Activated B cell treated with CpG ODN at 0.5 μM for 24 hours (primary cell): Measurements from ENCODE around the gene CLDN20. TPM values are rescaled to one million over a fixed set of nuclear protein-coding genes. Genes with fewer than 3 reads are reported as not detected.
"Not testable (repeated sequence)": the region's sequence is repeated elsewhere in the genome, so short reads cannot be mapped to it uniquely, and the experiment has no call there.

ENCODE experiments used
- ATAC-seq: fragments of 200-7000 bp; cut with Tn5 transposase; one replicate; pipeline ENCODE4 v1.10.0; 2021; ENCODE audit warnings: low read depth, mild to moderate bottlenecking, moderate library complexity
- CTCF ChIA-PET: fragments of 350-600 bp; sonication (Branson Sonifier 250); formaldehyde crosslinking; loops from one replicate; lab custom pipeline; 2021; ENCODE audit warnings: antibody characterized with exemption; lab: Charles Lee
- POLR2A ChIA-PET: fragments of 350-600 bp; sonication (Branson Sonifier 250); formaldehyde crosslinking; loops from one replicate; lab custom pipeline; 2021; ENCODE audit warnings: antibody characterized with exemption; lab: Charles Lee
- DNase-seq: peaks from one replicate; pipeline ENCODE4 v3.0.0; 2022
- H3K27ac Mint-ChIP-seq: one replicate; pipeline ENCODE4 v1.8.0; 2020; ENCODE audit warnings: mixed read lengths
- H3K27me3 Mint-ChIP-seq: one replicate; pipeline ENCODE4 v1.8.0; 2021; ENCODE audit warnings: mixed read lengths
- H3K36me3 Mint-ChIP-seq: one replicate; pipeline ENCODE4 v1.8.0; 2021; ENCODE audit warnings: low read depth, mixed read lengths
- H3K4me1 Mint-ChIP-seq: one replicate; pipeline ENCODE4 v1.8.0; 2021; ENCODE audit warnings: mixed read lengths
- H3K4me3 Mint-ChIP-seq: one replicate; pipeline ENCODE4 v1.8.0; 2020; ENCODE audit warnings: mild to moderate bottlenecking, mixed read lengths
- H3K9me3 Mint-ChIP-seq: one replicate; pipeline ENCODE4 v1.8.0; 2020; ENCODE audit warnings: mixed read lengths
- CTCF ChIP-seq: fragments of 200-600 bp; IDR thresholded peaks from one replicate; pipeline ENCODE4 v1.8.0; 2022; ENCODE audit warnings: antibody characterized with exemption, mild to moderate bottlenecking
- intact Hi-C: fragments of 100-400 bp; cut with micrococcal nuclease; formaldehyde crosslinking; loops from one replicate; pipeline ENCODE4 v1.15.1; 2024
- total RNA-seq: library from RNA; stranded (reverse); gene quantifications from 2 replicates; pipeline ENCODE4 v1.2.3, GENCODE V29; 2022

Gene CLDN20
- total RNA-seq, 1 donor from 2014 or later = not detected

- Mint-ChIP-seq H3K4me3 (no peak overlapping the region), H3K4me1 (no peaks in the 10 kb centered on the region), H3K9me3 (no peaks in the 10 kb centered on the region), H3K27ac (no peak overlapping the region), H3K27me3 (no peaks in the 10 kb centered on the region), H3K36me3 (no peaks in the 10 kb centered on the region)
- CTCF ChIA-PET = no interaction called here
- no peak for DNase-seq
- no peak for ATAC-seq
- intact Hi-C loops = no loop called here
- POLR2A ChIA-PET = no interaction called here
- TF ChIP-seq CTCF = no peak
Measured at GRCh38 chr6:155227046-155227445, 36.8 kb upstream of the CLDN20 start.

- CTCF ChIA-PET = no interaction called here
- Mint-ChIP-seq H3K36me3 (no peaks in the 10 kb centered on the region), H3K4me1 (no peaks in the 10 kb centered on the region), H3K9me3 (no peaks in the 10 kb centered on the region), H3K27ac (no peak overlapping the region), H3K4me3 (no peak overlapping the region), H3K27me3 (no peaks in the 10 kb centered on the region)
- intact Hi-C loops = no loop called here
- DNase-seq (no peak), ATAC-seq (no peak)
- TF ChIP-seq CTCF = no peak
- POLR2A ChIA-PET = no interaction called here
Measured at GRCh38 chr6:155228546-155229166, 35.2 kb upstream of the CLDN20 start.

GRCh38 chr6:155230975-155231374, 32.8 kb upstream of the CLDN20 start:
- H3K4me3 Mint-ChIP-seq, H3K27me3 Mint-ChIP-seq, H3K36me3 Mint-ChIP-seq, H3K27ac Mint-ChIP-seq, POLR2A ChIA-PET, CTCF ChIA-PET, ATAC-seq, DNase-seq, intact Hi-C loops, H3K9me3 Mint-ChIP-seq, H3K4me1 Mint-ChIP-seq: not testable (repeated sequence)

GRCh38 chr6:155232848-155233247, 31.0 kb upstream of the CLDN20 start:
- Mint-ChIP-seq H3K27ac (no peak overlapping the region), H3K27me3 (no peaks in the 10 kb centered on the region), H3K9me3 (peaks cover 5% of the 10 kb centered on the region), H3K4me3 (no peak overlapping the region), H3K36me3 (no peaks in the 10 kb centered on the region), H3K4me1 (no peaks in the 10 kb centered on the region)
- no peak for TF ChIP-seq CTCF
- ATAC-seq = no peak
- no peak for DNase-seq
- POLR2A ChIA-PET = no interaction called here
- intact Hi-C loops = no loop called here
- CTCF ChIA-PET = no interaction called here

GRCh38 chr6:155234167-155234566, 29.6 kb upstream of the CLDN20 start:
- Mint-ChIP-seq H3K27ac (no peak overlapping the region), H3K4me3 (no peak overlapping the region), H3K9me3 (peaks cover 7% of the 10 kb centered on the region), H3K4me1 (no peaks in the 10 kb centered on the region), H3K27me3 (no peaks in the 10 kb centered on the region), H3K36me3 (no peaks in the 10 kb centered on the region)
- intact Hi-C loops = no loop called here
- no peak for TF ChIP-seq CTCF
- ATAC-seq (no peak), DNase-seq (no peak)
- POLR2A ChIA-PET = no interaction called here
- CTCF ChIA-PET = no interaction called here

GRCh38 chr6:155234687-155235086, 29.1 kb upstream of the CLDN20 start:
- no peak for ATAC-seq
- H3K27ac Mint-ChIP-seq = no peak overlapping the region
- intact Hi-C loops = no loop called here
- H3K4me1 Mint-ChIP-seq = no peaks in the 10 kb centered on the region
- H3K36me3 Mint-ChIP-seq = no peaks in the 10 kb centered on the region
- TF ChIP-seq CTCF = no peak
- H3K27me3 Mint-ChIP-seq = no peaks in the 10 kb centered on the region
- DNase-seq = no peak
- POLR2A ChIA-PET = no interaction called here
- CTCF ChIA-PET = no interaction called here
- peaks cover 7% of the 10 kb centered on the region for H3K9me3 Mint-ChIP-seq
- H3K4me3 Mint-ChIP-seq = no peak overlapping the region
